ENCODE measurements around the gene RTP1. TPM values are rescaled to one million over a fixed set of nuclear protein-coding genes. Genes with fewer than 3 reads are reported as not detected.

The RTP1 gene
- total and polyA plus RNA-seq, 10 donors = not detected

DNA sequence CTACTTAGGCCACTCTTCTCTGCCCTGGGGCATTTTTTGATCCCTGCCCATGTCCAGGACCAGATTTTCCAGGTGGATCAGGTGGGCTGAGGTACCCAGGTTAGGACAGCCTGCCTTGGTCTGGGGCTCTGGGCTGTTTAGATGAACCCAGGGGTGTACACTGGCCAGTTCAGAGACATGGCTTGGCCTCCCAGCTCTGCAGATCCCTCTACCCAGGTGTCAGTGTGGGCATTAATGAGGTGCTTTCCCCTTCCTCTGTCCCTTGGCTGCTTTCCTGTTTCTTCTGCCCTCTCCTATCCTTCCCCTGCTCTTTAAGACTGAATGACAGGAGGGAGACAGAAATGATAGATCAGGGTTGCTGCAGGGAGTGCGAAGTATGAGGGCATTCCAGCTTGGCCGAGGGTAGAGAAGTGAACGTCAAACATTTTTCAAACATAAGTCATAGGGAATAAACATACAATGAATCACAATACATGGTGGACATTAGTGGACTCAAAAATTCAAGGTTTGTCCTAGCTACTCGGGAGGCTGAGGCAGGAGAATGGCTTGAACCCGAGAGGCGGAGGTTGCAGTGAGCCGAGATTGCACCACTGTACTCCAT lies 30.5 kb downstream of the RTP1 start:
- no peak overlapping the region for H3K27ac ChIP-seq
- no peaks in the 10 kb centered on the region for H3K4me1 ChIP-seq
- H3K36me3 ChIP-seq = no peaks in the 10 kb centered on the region
- peaks cover 0 to 61% (median 0%) of the 10 kb centered on the region in 7 donors for H3K27me3 ChIP-seq (replicated peaks in 1 of 7)
- no peak overlapping the region for H3K4me3 ChIP-seq
- no peak for DNase-seq
- TF ChIP-seq, protein P1, sequence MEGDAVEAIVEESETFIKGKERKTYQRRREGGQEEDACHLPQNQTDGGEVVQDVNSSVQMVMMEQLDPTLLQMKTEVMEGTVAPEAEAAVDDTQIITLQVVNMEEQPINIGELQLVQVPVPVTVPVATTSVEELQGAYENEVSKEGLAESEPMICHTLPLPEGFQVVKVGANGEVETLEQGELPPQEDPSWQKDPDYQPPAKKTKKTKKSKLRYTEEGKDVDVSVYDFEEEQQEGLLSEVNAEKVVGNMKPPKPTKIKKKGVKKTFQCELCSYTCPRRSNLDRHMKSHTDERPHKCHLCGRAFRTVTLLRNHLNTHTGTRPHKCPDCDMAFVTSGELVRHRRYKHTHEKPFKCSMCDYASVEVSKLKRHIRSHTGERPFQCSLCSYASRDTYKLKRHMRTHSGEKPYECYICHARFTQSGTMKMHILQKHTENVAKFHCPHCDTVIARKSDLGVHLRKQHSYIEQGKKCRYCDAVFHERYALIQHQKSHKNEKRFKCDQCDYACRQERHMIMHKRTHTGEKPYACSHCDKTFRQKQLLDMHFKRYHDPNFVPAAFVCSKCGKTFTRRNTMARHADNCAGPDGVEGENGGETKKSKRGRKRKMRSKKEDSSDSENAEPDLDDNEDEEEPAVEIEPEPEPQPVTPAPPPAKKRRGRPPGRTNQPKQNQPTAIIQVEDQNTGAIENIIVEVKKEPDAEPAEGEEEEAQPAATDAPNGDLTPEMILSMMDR (IDR thresholded peaks at IDR 0.05 in 8 of 11, conservative IDR thresholded peaks at IDR 0.05 in 3 of 11) = no peak
- TF ChIP-seq POLR2AphosphoS5 (IDR thresholded peaks at IDR 0.05) (no peak), POLR2A (IDR thresholded peaks at IDR 0.05) (no peak)
- intact Hi-C loops (cut with DNase I; ENCODE audit: low total_unique reads) = loop anchor here (10.0 kb wide), 1 partner anchor 457 kb away; no protein-coding TSS in a partner anchor
- WGBS, 5 donors = 87 to 91% (median 90%) methylated on average over 7 of the region's 7 CpGs
- no peaks in the 10 kb centered on the region for H3K9me3 ChIP-seq

DNA sequence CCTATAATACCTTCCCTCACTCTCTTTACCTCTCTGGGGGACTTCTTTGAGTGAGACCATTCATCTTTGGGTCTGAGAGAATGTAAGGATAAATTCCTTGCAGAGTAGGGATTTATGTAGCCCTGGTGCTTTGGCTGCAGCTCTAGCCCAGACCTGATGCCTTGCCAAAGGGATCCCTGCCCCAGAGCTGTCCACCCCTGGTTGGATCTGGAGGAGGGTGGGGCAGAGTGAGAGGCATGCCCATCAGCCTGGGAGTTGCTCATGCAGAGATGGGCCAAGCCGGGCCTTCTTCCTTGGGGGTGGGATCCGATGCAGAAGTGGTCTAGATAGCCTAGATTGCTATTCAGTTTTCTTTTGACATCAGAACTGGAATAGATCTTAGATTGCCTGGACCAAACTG lies 31.5 kb downstream of the RTP1 start:
- H3K4me3 ChIP-seq = no peak overlapping the region
- H3K27me3 ChIP-seq (replicated peaks in 1 of 7) = peaks cover 0 to 61% (median 0%) of the 10 kb centered on the region in 7 donors
- no peaks in the 10 kb centered on the region for H3K36me3 ChIP-seq
- intact Hi-C loops (cut with DNase I; ENCODE audit: low total_unique reads) = loop anchor here (10.0 kb wide), 1 partner anchor 456 kb away; no protein-coding TSS in a partner anchor
- 80 to 100% (median 91%) methylated on average over 2 of the region's 2 CpGs for WGBS, 5 donors
- H3K27ac ChIP-seq = no peak overlapping the region
- no peak for DNase-seq
- no peaks in the 10 kb centered on the region for H3K9me3 ChIP-seq
- TF ChIP-seq, protein P1 (IDR thresholded peaks at IDR 0.05 in 8 of 11, conservative IDR thresholded peaks at IDR 0.05 in 3 of 11) = no peak
- no peak for TF ChIP-seq POLR2AphosphoS5 (IDR thresholded peaks at IDR 0.05)
- no peak for TF ChIP-seq POLR2A (IDR thresholded peaks at IDR 0.05)
- no peaks in the 10 kb centered on the region for H3K4me1 ChIP-seq

DNA sequence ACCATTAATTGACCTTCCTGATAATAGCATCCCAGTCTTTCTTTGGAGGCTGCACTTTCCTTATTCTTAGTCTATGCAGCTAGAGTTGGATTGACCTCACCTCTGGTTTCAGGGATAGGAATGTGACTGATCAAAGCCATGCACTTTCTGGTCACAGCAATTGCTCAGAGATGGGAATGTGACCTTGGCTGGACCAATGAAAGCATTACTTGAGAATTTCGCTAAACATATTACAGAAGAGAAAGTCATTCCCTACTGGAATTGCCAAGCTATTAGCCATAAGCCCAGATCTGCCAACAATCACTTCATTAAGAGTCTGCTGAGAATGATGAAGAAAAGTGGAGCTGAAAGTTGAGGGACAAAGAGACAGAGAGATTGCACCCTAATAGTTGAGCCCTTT lies 32.7 kb downstream of the RTP1 start:
- Histone ChIP-seq H3K36me3 (no peaks in the 10 kb centered on the region), H3K9me3 (no peaks in the 10 kb centered on the region), H3K4me1 (no peaks in the 10 kb centered on the region), H3K27ac (no peak overlapping the region), H3K4me3 (no peak overlapping the region), H3K27me3 (replicated peaks in 1 of 7) (peaks cover 0 to 59% (median 0%) of the 10 kb centered on the region in 7 donors)
- 77 to 100% (median 88%) methylated on average over 1 of the region's 1 CpG for WGBS, 5 donors
- no peak for DNase-seq
- intact Hi-C loops (cut with DNase I; ENCODE audit: low total_unique reads) = no loop called here
- no peak for TF ChIP-seq POLR2AphosphoS5 (IDR thresholded peaks at IDR 0.05)

DNA sequence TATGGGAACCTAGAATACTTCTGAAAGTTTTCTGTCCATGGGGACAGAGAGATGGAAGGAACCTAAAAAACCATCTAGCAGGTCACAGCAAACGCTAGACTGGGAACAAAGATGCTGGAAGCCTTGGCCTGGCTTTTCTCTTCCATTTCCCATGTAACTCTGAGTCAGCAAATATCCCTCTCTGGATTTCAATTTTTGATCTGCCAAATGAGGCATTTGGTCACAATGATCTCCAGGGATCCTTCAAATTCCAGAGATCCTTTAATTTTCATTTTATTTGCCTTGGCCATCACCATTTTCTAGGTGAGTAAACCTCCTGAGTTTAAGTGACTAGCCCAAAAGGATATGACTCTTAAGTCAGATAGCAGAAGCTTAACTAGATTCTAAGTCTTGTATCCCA lies 39.7 kb downstream of the RTP1 start:
- peaks cover 0 to 6% (median 0%) of the 10 kb centered on the region in 7 donors for H3K27me3 ChIP-seq (replicated peaks in 1 of 7)
- no peak overlapping the region for H3K4me3 ChIP-seq
- H3K36me3 ChIP-seq = no peaks in the 10 kb centered on the region
- intact Hi-C loops (cut with DNase I; ENCODE audit: low total_unique reads) = no loop called here
- DNase-seq = no peak
- TF ChIP-seq, protein P1 (IDR thresholded peaks at IDR 0.05 in 8 of 11, conservative IDR thresholded peaks at IDR 0.05 in 3 of 11) = no peak
- TF ChIP-seq POLR2A (IDR thresholded peaks at IDR 0.05) (no peak), POLR2AphosphoS5 (IDR thresholded peaks at IDR 0.05) (no peak)
- no peak overlapping the region for H3K27ac ChIP-seq
- no peaks in the 10 kb centered on the region for H3K4me1 ChIP-seq
- H3K9me3 ChIP-seq = peaks cover 0 to 8% (median 0%) of the 10 kb centered on the region in 8 donors
- WGBS, 5 donors = 87 to 100% (median 93%) methylated on average over 1 of the region's 1 CpG

Measured in spleen (tissue), 11 donors.